Ascending aorta (tissue), 2 donors: ENCODE measurements around the gene PAFAH1B2. TPM values are rescaled to one million over a fixed set of nuclear protein-coding genes. Genes with fewer than 3 reads are reported as not detected.
"Not testable (repeated sequence)": the region's sequence is repeated elsewhere in the genome, so short reads cannot be mapped to it uniquely, and the experiment has no call there.

Source experiments
- DNase-seq, 2 donors: peaks; one replicate each; pipeline ENCODE4 v3.0.0-alpha.2; 2019; ENCODE audit warnings: low spot score in 2 of 2
- H3K27ac ChIP-seq, 2 donors: fragments of 200-600 bp; sonication (generic); one replicate each; pipeline ENCODE4 v1.5.1; 2016 to 2017; ENCODE audit warnings: mild to moderate bottlenecking in 1 of 2
- H3K27me3 ChIP-seq: fragments of 200-600 bp; sonication (generic); one replicate; pipeline ENCODE4 v1.5.1; 2017
- H3K36me3 ChIP-seq, 2 donors: fragments of 200-600 bp; sonication (generic); one replicate each; pipeline ENCODE4 v1.5.1; 2016
- H3K4me1 ChIP-seq, 2 donors: fragments of 200-600 bp; sonication (generic); one replicate each; pipeline ENCODE4 v1.5.1; 2016 to 2017; ENCODE audit warnings: mild to moderate bottlenecking in 1 of 2
- H3K4me3 ChIP-seq, 2 donors: fragments of 200-600 bp; sonication (generic); one replicate each; pipeline ENCODE4 v1.5.1; 2016 to 2017; ENCODE audit warnings: mild to moderate bottlenecking in 1 of 2
- H3K9me3 ChIP-seq, 2 donors: fragments of 200-600 bp; sonication (generic); one replicate each; pipeline ENCODE4 v1.5.1; 2016
- CTCF ChIP-seq, 3 experiments: fragments of 200-600 bp in 2 of 3; fragments of 450-650 bp in 1 of 3; sonication (generic) in 2 of 3; IDR thresholded peaks; one replicate each; pipeline ENCODE4 v1.5.1; 2016 to 2019; ENCODE audit warnings: antibody characterized with exemption in 3 of 3, mild to moderate bottlenecking in 1 of 3, moderate library complexity in 1 of 3
- intact Hi-C: fragments of 100-400 bp; cut with DNase I; formaldehyde crosslinking; loops from one replicate; pipeline ENCODE4 v1.15.1; 2023
- total RNA-seq: library from RNA; depleted of rRNA; stranded (reverse); fragments of >200 nt; gene quantifications from one replicate; pipeline ENCODE4 v1.1.0, GENCODE V29; 2016

Gene PAFAH1B2
- total RNA-seq, 1 donor from 2014 or later: 60.7 TPM

DNA sequence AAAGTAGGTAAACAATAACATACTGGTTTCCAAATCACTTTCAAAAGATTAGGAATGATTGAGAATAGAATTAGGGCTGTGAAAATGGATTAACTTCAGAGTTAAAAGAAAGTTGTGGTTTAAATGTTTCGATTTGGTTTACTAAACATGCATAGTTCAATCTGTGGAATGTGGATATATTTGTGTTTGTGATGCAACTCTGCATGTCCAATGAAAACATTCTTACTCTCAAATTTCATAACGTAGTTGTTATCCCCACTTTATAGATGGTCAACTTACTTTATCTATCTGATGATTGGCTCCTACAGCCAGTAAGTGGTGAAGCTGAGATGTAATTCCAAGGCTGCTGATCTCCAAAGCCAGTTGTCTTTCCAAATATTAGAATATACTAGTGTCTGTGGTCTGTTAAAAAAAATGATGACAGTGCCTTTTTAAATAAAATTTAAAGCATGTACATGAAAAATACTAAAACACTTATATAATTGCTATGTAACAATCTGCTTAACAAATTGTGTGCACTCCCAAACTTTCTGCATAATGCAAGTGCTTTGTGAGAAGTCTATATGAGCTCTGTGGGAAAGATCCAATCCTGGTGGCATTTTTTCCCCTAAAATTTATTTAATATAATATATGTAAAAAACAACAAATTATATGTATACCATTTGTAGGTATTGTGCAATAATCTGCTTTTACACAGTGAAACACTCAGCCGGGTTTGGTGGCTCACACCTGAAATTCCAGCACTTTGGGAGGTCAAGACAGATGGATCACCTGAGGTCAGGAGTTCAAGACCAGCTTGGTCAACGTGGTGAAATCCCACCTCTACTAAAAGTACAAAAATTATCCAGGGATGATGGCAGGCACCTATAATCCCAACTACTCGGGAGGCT is 36.1 kb upstream of the PAFAH1B2 start:
- Histone ChIP-seq H3K9me3 (no peaks in the 10 kb centered on the region), H3K36me3 (no peaks in the 10 kb centered on the region), H3K27ac (no peak overlapping the region), H3K4me1 (no peaks in the 10 kb centered on the region), H3K27me3 (no peaks in the 10 kb centered on the region), H3K4me3 (no peak overlapping the region)
- intact Hi-C loops: loop anchor here (2.0 kb wide), 1 partner anchor 317 kb away; the partner anchor contains the start of gene APOA5
- no peak for TF ChIP-seq CTCF (IDR thresholded peaks at IDR 0.05)
- DNase-seq: no peak

DNA sequence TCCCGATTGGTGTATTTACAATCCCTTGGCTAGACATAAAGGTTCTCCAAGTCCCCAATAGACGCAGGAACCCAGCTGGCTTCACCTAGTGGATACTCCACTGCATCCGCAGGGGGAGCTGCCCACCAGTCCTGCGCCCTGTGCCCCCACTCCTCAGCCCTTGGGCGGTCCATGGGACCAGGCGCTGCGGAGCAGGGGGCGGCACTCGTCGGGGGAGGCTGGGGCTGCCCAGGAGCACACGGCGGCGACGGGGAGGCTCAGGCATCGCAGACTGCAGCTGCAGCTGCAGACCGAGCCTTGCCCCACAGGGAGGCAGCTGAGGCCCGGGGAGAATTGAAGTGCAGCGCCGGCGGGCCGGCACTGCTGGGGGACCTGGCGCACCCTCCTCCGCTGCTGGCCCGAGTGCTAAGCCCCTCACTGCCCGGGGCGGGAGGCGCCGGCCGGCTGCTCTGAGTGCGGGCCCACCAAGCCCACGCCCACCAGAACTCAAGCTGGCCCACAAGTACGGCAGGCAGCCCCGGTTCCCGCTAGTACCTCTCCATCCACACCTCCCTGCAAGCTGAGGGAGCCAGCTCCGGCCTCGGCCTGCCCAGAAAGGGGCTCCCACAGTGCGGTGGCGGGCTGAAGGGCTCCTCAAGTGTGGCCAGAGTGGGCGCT is 33.7 kb upstream of the PAFAH1B2 start:
- H3K9me3 ChIP-seq: no peaks in the 10 kb centered on the region
- H3K36me3 ChIP-seq: no peaks in the 10 kb centered on the region
- no peak overlapping the region for H3K27ac ChIP-seq
- intact Hi-C loops: no loop called here
- no peak for DNase-seq
- no peak overlapping the region for H3K4me3 ChIP-seq
- no peak for TF ChIP-seq CTCF (IDR thresholded peaks at IDR 0.05)
- H3K4me1 ChIP-seq: no peaks in the 10 kb centered on the region
- H3K27me3 ChIP-seq: no peaks in the 10 kb centered on the region

GRCh38 chr11:117112497-117112896 is 31.6 kb upstream of the PAFAH1B2 start:
- H3K36me3 ChIP-seq, intact Hi-C loops, H3K4me3 ChIP-seq, DNase-seq, H3K27me3 ChIP-seq, H3K9me3 ChIP-seq, H3K27ac ChIP-seq, H3K4me1 ChIP-seq: not testable (repeated sequence)

DNA sequence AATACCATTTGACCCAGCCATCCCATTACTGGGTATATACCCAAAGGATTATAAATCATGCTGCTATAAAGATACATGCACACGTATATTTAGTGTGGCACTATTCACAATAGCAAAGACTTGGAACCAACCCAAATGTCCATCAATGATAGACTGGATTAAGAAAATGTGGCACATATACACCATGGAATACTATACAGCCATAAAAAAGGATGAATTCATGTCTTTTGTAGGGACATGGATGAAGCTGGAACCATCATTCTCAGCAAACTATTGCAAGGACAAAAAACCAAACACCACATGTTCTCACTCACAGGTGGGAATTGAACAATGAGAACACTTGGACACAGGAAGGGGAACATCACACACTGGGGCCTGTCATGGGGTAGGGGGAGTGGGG is 31.1 kb upstream of the PAFAH1B2 start:
- DNase-seq, H3K36me3 ChIP-seq, H3K27ac ChIP-seq, H3K9me3 ChIP-seq, H3K27me3 ChIP-seq, H3K4me1 ChIP-seq, intact Hi-C loops, H3K4me3 ChIP-seq: not testable (repeated sequence)

- no peaks in the 10 kb centered on the region for H3K9me3 ChIP-seq
- no peak for DNase-seq
- TF ChIP-seq CTCF (IDR thresholded peaks at IDR 0.05): no peak
- H3K4me1 ChIP-seq: no peaks in the 10 kb centered on the region
- no peaks in the 10 kb centered on the region for H3K36me3 ChIP-seq
- no peaks in the 10 kb centered on the region for H3K27me3 ChIP-seq
- H3K4me3 ChIP-seq: no peak overlapping the region
- intact Hi-C loops: no loop called here
- no peak overlapping the region for H3K27ac ChIP-seq
These were observed 26.4 kb upstream of the PAFAH1B2 start for GRCh38 chr11:117117681-117118080.

DNA sequence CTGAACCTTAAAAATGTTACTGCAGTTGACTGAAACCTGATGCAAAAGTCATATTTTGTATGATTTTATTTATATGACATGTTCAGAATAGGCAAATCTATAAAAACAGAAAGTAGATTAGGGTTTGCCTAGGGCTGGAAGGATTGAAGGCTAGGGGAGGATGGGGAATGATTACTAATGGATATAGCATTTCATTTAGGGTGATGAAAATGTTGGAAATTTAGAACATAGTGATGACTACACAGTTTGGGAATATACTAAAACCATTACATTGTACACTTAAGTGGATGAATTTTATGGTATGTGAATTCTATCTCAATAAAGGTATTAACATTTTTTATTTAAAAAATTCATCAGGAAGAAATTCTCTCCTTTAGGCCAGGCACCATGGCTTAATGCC is 22.9 kb upstream of the PAFAH1B2 start:
- H3K4me3 ChIP-seq: no peak overlapping the region
- DNase-seq: no peak
- H3K4me1 ChIP-seq: no peaks in the 10 kb centered on the region
- H3K36me3 ChIP-seq: no peaks in the 10 kb centered on the region
- no peaks in the 10 kb centered on the region for H3K9me3 ChIP-seq
- H3K27ac ChIP-seq: no peak overlapping the region
- TF ChIP-seq CTCF (IDR thresholded peaks at IDR 0.05): no peak
- intact Hi-C loops: no loop called here
- no peaks in the 10 kb centered on the region for H3K27me3 ChIP-seq
